Smooth muscle cell of the pulmonary artery (primary cell): Measurements from ENCODE around the gene ZNF831. TPM values are rescaled to one million over a fixed set of nuclear protein-coding genes. Genes with fewer than 3 reads are reported as not detected.

ENCODE experiments used
- total RNA-seq: library from RNA; depleted of rRNA; stranded (reverse); fragments of >200 nt; gene quantifications from 2 replicates; pipeline ENCODE4 v1.2.3, GENCODE V29; 2014

Gene ZNF831
- total RNA-seq: not detected in 2 replicates

DNA sequence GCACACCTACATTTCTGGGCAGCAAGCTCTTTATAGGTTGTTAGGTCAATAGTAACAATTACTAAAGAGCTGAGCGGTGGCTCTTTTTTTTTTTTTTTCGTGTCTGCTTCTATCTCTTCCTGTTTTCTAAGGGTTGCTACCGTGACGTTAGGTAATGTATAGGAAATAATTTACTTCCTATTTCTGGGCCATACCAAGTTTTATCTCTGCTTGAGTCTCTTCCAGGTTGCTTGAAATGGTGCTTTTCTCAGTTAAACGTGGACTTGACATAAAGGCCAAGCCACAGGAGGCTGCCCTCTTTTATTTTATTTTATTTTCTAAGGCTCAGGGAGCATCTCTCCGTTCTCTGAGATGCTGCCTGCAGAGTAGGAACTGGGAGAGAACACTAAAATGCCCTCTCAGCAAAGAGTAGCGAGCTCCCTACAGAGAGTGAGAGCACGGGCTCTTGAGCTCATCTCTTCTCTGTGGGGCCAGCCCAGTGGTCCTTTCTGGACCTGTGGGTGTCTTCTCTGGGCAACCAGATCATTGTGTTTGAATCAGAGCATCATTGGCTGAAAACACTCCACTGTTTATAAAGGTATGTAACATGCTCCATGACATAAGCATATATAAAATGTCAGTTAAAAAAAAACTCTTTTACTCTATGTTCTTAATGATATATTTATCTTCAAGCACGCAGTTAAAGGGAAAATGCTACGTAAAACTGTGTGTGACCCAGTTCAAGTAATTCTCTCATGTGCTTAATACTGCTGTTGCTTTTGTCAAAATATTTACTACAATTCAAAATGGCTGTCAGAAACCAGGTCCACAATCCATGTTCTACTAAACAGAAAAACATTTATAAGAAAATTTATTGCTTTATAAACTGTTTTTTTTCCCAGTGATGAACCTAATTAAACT lies at the start of gene ZNF831:
Gene ZNF831, plus strand, starts transcription at position 191 of the 900 bp plus-strand sequence. CDS start 27,199 bp downstream, outside the sequence.

DNA sequence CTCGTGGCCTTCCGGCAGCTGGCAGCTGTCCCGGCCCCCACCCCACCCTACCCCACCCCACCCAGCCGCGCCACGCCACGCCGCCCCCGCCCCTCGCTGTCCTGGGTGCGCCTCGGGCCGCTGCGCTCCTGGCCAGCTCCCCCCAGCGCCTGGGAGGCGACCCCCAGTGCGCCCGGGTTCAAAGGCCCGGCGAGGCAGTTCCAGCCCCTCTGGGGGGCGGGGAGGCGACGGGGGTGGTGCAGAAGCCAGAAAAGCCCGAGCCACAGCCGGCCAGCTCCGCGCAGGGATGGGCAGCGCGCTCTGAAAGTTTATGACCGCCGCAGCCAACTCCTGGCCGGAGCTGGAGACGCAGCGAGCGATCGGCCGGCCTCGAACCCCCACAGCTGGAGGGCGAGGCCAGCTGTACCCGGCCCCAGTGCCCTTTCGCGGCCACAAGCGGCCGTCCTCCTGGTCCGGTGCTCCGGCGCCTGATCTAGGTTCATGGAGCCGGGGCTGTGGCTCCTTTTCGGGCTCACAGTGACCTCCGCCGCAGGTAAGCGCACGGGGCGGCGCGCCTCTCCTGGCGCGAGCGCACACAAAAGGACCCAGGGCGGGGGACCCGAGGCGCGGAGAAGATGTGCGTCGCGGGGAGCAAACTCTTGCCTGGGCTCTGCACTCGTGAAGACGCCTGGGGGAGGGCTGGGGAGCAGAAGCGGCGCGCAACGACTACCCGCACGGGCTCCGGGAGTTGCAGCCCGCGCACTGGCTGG lies 136.9 kb downstream of the ZNF831 start, which contains the start of gene EDN3:
Gene EDN3, plus strand, starts transcription at position 279 of the 749 bp plus-strand sequence. Its CDS starts 202 bp downstream, at position 481.

Other genes with a start within 250 kb of the ZNF831 start
- gene NELFCD, start 182.6 kb upstream of the ZNF831 start, total RNA-seq: 46.8 and 58.9 TPM in 2 replicates
- 379 and 406 TPM in 2 replicates for gene CTSZ, start 156.6 kb upstream of the ZNF831 start, total RNA-seq
- gene TUBB1, start 144.4 kb upstream of the ZNF831 start, total RNA-seq: 0.03 TPM in 1 of 2 replicates, not detected in the other
- gene ATP5F1E, start 131.5 kb upstream of the ZNF831 start, total RNA-seq: 21.0 and 27.6 TPM in 2 replicates
- 66.5 and 71.0 TPM in 2 replicates for gene PRELID3B, start 121.0 kb upstream of the ZNF831 start, total RNA-seq
- gene EDN3, start 136.8 kb downstream of the ZNF831 start, total RNA-seq: not detected in 2 replicates